GM19395 (cell line): Measurements from ENCODE around the gene VSTM1.
"Not testable (repeated sequence)": the region's sequence is repeated elsewhere in the genome, so short reads cannot be mapped to it uniquely, and the experiment has no call there.

Source experiments
- ATAC-seq: cut with Tn5 transposase; IDR thresholded peaks from one replicate; pipeline ENCODE4 v1.9.1; 2021; ENCODE audit warnings: mild to moderate bottlenecking, moderate library complexity; ENCODE audit not compliant: unreplicated experiment

Gene VSTM1

GRCh38 chr19:54074851-54075250, 11.2 kb upstream of the VSTM1 start:
- no peak for ATAC-seq

GRCh38 chr19:54073829-54074228, 10.1 kb upstream of the VSTM1 start:
- no peak for ATAC-seq

GRCh38 chr19:54069470-54069869, 5.8 kb upstream of the VSTM1 start:
- no peak for ATAC-seq

GRCh38 chr19:54062643-54063042, 1.1 kb downstream of the VSTM1 start:
- ATAC-seq: no peak

GRCh38 chr19:54047616-54048015, 16.1 kb downstream of the VSTM1 start:
- ATAC-seq: no peak

- ATAC-seq: no peak
These were observed 17.9 kb downstream of the VSTM1 start for GRCh38 chr19:54045771-54046170.

GRCh38 chr19:54042989-54043388, 20.7 kb downstream of the VSTM1 start:
- no peak for ATAC-seq

GRCh38 chr19:54041969-54042606, 21.6 kb downstream of the VSTM1 start:
- no peak for ATAC-seq

GRCh38 chr19:54040003-54040402, 23.7 kb downstream of the VSTM1 start:
- no peak for ATAC-seq

- not testable (repeated sequence) for ATAC-seq
These were observed 27.2 kb downstream of the VSTM1 start for GRCh38 chr19:54036542-54036941.

GRCh38 chr19:54035215-54036178, 28.2 kb downstream of the VSTM1 start:
- ATAC-seq: no peak

- ATAC-seq: no peak
These were observed 32.7 kb downstream of the VSTM1 start for GRCh38 chr19:54030895-54031586.

GRCh38 chr19:54029930-54030490, 33.7 kb downstream of the VSTM1 start:
- no peak for ATAC-seq

GRCh38 chr19:54029301-54029700, 34.4 kb downstream of the VSTM1 start:
- no peak for ATAC-seq

GRCh38 chr19:54026656-54027055, 37.0 kb downstream of the VSTM1 start:
- ATAC-seq: no peak

GRCh38 chr19:54024660-54025059, 39.0 kb downstream of the VSTM1 start:
- no peak for ATAC-seq

- ATAC-seq: no peak
These were observed 40.5 kb downstream of the VSTM1 start for GRCh38 chr19:54023191-54023590.

- no peak for ATAC-seq
These were observed 41.8 kb downstream of the VSTM1 start for GRCh38 chr19:54021932-54022331.

GRCh38 chr19:54021363-54021762, 42.3 kb downstream of the VSTM1 start:
- ATAC-seq: no peak

- no peak for ATAC-seq
These were observed 46.4 kb downstream of the VSTM1 start for GRCh38 chr19:54017261-54017660.

- no peak for ATAC-seq
These were observed 48.7 kb downstream of the VSTM1 start for GRCh38 chr19:54014920-54015560.
